Common myeloid progenitor, CD34-positive (primary cell): Measurements from ENCODE around the gene SYPL1.
A peak's percentile ranks its signal among the peaks of the same experiment; 100 is the strongest.

Experiments used
- CTCF ChIA-PET: fragments of 350-600 bp; sonication (Branson Sonifier 250); formaldehyde crosslinking; loops from one replicate; lab custom pipeline; 2021; ENCODE audit warnings: antibody characterized with exemption; lab: Charles Lee
- POLR2A ChIA-PET: fragments of 350-600 bp; sonication (Branson Sonifier 250); formaldehyde crosslinking; loops from one replicate; lab custom pipeline; 2021; ENCODE audit warnings: antibody characterized with exemption; lab: Charles Lee
- DNase-seq, 3 donors: peaks; one replicate each; pipeline versions ENCODE4 v3.0.0 to v3.0.0-alpha.2; 2013
- H3K27ac ChIP-seq, 2 experiments: 1 replicate in 1 of 2; 2 replicates in 1 of 2; pipeline ENCODE4 v1.7.0; 2013; ENCODE audit warnings: inconsistent platforms in 2 of 2, low read length in 2 of 2, mild to moderate bottlenecking in 2 of 2, low read depth in 1 of 2, moderate library complexity in 1 of 2; ENCODE audit not compliant: severe bottlenecking in 2 of 2, insufficient read depth in 1 of 2, poor library complexity in 1 of 2
- H3K27me3 ChIP-seq, 5 experiments: replicated peaks in 2 of 5; 1 replicate in 3 of 5; 2 replicates in 2 of 5; pipeline versions ENCODE4 v1.6.1 to v1.7.0; 2013; ENCODE audit warnings: low read length in 4 of 5, mild to moderate bottlenecking in 2 of 5, moderate library complexity in 2 of 5, inconsistent platforms in 1 of 5; ENCODE audit not compliant: insufficient read depth in 5 of 5, control insufficient read depth in 4 of 5
- H3K36me3 ChIP-seq, 4 experiments: 1 replicate in 2 of 4; 2 replicates in 2 of 4; pipeline versions ENCODE4 v1.6.1 to v1.7.0; 2013; ENCODE audit warnings: low read length in 3 of 4, control low read depth in 1 of 4, mild to moderate bottlenecking in 1 of 4; ENCODE audit not compliant: control insufficient read depth in 4 of 4, insufficient read depth in 4 of 4
- H3K4me1 ChIP-seq, 4 experiments: 1 replicate in 3 of 4; 2 replicates in 1 of 4; pipeline versions ENCODE4 v1.6.1 to v1.7.1; 2013; ENCODE audit warnings: low read length in 3 of 4, mild to moderate bottlenecking in 3 of 4, control low read depth in 1 of 4, inconsistent platforms in 1 of 4, moderate library complexity in 1 of 4; ENCODE audit not compliant: control insufficient read depth in 4 of 4, insufficient read depth in 4 of 4; ENCODE audit errors: control extremely low read depth in 1 of 4
- H3K4me3 ChIP-seq, 7 experiments: 1 replicate in 4 of 7; 2 replicates in 3 of 7; pipeline versions ENCODE4 v1.5.1 to v1.7.0; 2013; ENCODE audit warnings: mild to moderate bottlenecking in 7 of 7, low read length in 6 of 7, moderate library complexity in 6 of 7, inconsistent platforms in 2 of 7, low read depth in 2 of 7, control low read depth in 1 of 7; ENCODE audit not compliant: insufficient read depth in 4 of 7, control insufficient read depth in 1 of 7; ENCODE audit errors: extremely low read depth in 1 of 7
- H3K9me3 ChIP-seq, 5 experiments: 1 replicate in 4 of 5; 2 replicates in 1 of 5; pipeline versions ENCODE4 v1.6.1 to v1.7.1; 2013; ENCODE audit warnings: low read length in 4 of 5, mild to moderate bottlenecking in 2 of 5, inconsistent platforms in 1 of 5, low read depth in 1 of 5, moderate library complexity in 1 of 5; ENCODE audit not compliant: control insufficient read depth in 4 of 5, insufficient read depth in 2 of 5; ENCODE audit errors: control extremely low read depth in 1 of 5
- WGBS: methylation state at CpG from one replicate; pipeline ENCODE4 v1.1.5; 2013; ENCODE audit not compliant: insufficient coverage; 5-methylcytosine and 5-hydroxymethylcytosine counted together

SYPL1 gene

GRCh38 chr7:106064771-106065574 lies 47.1 kb downstream of the SYPL1 start:
- POLR2A ChIA-PET: no interaction called here
- Histone ChIP-seq H3K27me3 (no peaks in the 10 kb centered on the region), H3K27ac (no peak overlapping the region), H3K36me3 (no peaks in the 10 kb centered on the region), H3K4me3 (peak overlapping the region in 3 of 7 experiments; percentile 1 to 36 (median 25)), H3K4me1 (peaks cover 7 to 74% (median 58%) of the 10 kb centered on the region in 4 experiments), H3K9me3 (peaks cover 0 to 3% (median 0%) of the 10 kb centered on the region in 5 experiments)
- CTCF ChIA-PET: interaction anchor here (1.0 to 1.5 kb wide), 3 partner anchors 35 to 90 kb away, joined by 4 read pairs; no protein-coding TSS in a partner anchor
- 67% methylated on average over 14 of the region's 14 CpGs for WGBS
- DNase-seq: peak in 1 of 3 donors; percentile 35

GRCh38 chr7:106064316-106064715 lies 47.8 kb downstream of the SYPL1 start:
- ChIA-PET POLR2A (no interaction called here), CTCF (interaction anchor here (0.8 to 1.3 kb wide), 4 partner anchors 17 to 91 kb away, joined by 3 to 4 read pairs (median 4); no protein-coding TSS in a partner anchor)
- Histone ChIP-seq H3K27me3 (no peaks in the 10 kb centered on the region), H3K4me3 (no peak overlapping the region), H3K4me1 (peaks cover 7 to 73% (median 55%) of the 10 kb centered on the region in 4 experiments), H3K36me3 (no peaks in the 10 kb centered on the region), H3K9me3 (peaks cover 0 to 3% (median 0%) of the 10 kb centered on the region in 5 experiments), H3K27ac (no peak overlapping the region)
- DNase-seq: peak in 2 of 3 donors; percentile 52 to 72
- WGBS: 82% methylated on average over 7 of the region's 8 CpGs

DNA sequence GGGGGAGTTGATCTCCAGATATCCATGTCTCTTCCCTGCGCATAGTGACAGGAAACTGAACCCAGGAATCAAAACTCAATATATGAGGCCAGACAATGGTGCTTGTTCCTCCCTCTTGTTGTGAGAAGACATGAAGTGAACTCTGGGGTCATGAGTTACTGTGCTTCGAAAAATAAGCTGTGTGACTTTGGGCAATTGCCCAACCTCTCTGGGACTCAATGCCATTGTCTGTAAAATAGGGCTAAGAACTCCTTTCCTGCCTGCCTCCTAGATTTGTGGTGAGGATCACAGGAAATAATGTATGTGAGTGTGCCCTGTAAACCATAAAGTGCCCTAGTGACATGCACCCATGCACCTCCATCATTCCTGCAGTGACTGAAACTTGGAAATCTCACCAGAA lies 48.4 kb downstream of the SYPL1 start:
- Histone ChIP-seq H3K27me3 (no peaks in the 10 kb centered on the region), H3K4me1 (peaks cover 9 to 72% (median 53%) of the 10 kb centered on the region in 4 experiments), H3K27ac (no peak overlapping the region), H3K36me3 (no peaks in the 10 kb centered on the region), H3K4me3 (no peak overlapping the region), H3K9me3 (peaks cover 0 to 3% (median 0%) of the 10 kb centered on the region in 5 experiments)
- POLR2A ChIA-PET: no interaction called here
- CTCF ChIA-PET: interaction anchor here (0.8 to 1.3 kb wide), 2 partner anchors 16 to 29 kb away, joined by 3 read pairs; no protein-coding TSS in a partner anchor
- DNase-seq: no peak
- 100% methylated on average over 1 of the region's 2 CpGs for WGBS

- ChIA-PET POLR2A (interaction anchor here (0.6 kb wide), 1 partner anchor 201 kb away, joined by 3 read pairs; no protein-coding TSS in a partner anchor), CTCF (interaction anchor here (1.3 kb wide), 1 partner anchor 30 kb away, joined by 3 read pairs; no protein-coding TSS in a partner anchor)
- no peak overlapping the region for H3K27ac ChIP-seq
- no peak for DNase-seq
- peaks cover 0 to 3% (median 0%) of the 10 kb centered on the region in 5 experiments for H3K9me3 ChIP-seq
- no peaks in the 10 kb centered on the region for H3K27me3 ChIP-seq
- H3K36me3 ChIP-seq: no peaks in the 10 kb centered on the region
- 21% methylated on average over 4 of the region's 6 CpGs for WGBS
- peaks cover 9 to 72% (median 53%) of the 10 kb centered on the region in 4 experiments for H3K4me1 ChIP-seq
- no peak overlapping the region for H3K4me3 ChIP-seq
Observed at GRCh38 chr7:106063024-106063423, 49.1 kb downstream of the SYPL1 start.

GRCh38 chr7:106062521-106062931 lies 49.6 kb downstream of the SYPL1 start:
- 95% methylated on average over 2 of the region's 2 CpGs for WGBS
- Histone ChIP-seq H3K27ac (no peak overlapping the region), H3K4me1 (peaks cover 9 to 74% (median 56%) of the 10 kb centered on the region in 4 experiments), H3K9me3 (peaks cover 0 to 3% (median 0%) of the 10 kb centered on the region in 5 experiments), H3K27me3 (no peaks in the 10 kb centered on the region), H3K4me3 (no peak overlapping the region), H3K36me3 (no peaks in the 10 kb centered on the region)
- no peak for DNase-seq
- CTCF ChIA-PET: interaction anchor here (8.7 kb wide), 1 partner anchor 91 kb away, joined by 176 read pairs; no protein-coding TSS in a partner anchor
- POLR2A ChIA-PET: no interaction called here

- H3K9me3 ChIP-seq: peaks cover 0 to 3% (median 0%) of the 10 kb centered on the region in 5 experiments
- DNase-seq: no peak
- H3K4me3 ChIP-seq: no peak overlapping the region
- H3K27ac ChIP-seq: no peak overlapping the region
- no peaks in the 10 kb centered on the region for H3K27me3 ChIP-seq
- H3K4me1 ChIP-seq: peaks cover 9 to 79% (median 62%) of the 10 kb centered on the region in 4 experiments
- 97% methylated on average over 7 of the region's 7 CpGs for WGBS
- ChIA-PET POLR2A (no interaction called here), CTCF (interaction anchor here (1.1 to 8.7 kb wide), 3 partner anchors 57 to 92 kb away, joined by 3 to 176 read pairs (median 5); no protein-coding TSS in a partner anchor)
- no peaks in the 10 kb centered on the region for H3K36me3 ChIP-seq
Observed at GRCh38 chr7:106062006-106062405, 50.1 kb downstream of the SYPL1 start.
